HL-60 (cell line): ENCODE results near the gene ADGRA1.

ENCODE experiments used
- SPI1 ChIP-seq: IDR thresholded peaks from 2 replicates; pipeline ENCODE4 v1.6.1; 2012; ENCODE audit warnings: low read depth, mild to moderate bottlenecking, borderline replicate concordance
- TF ChIP-seq, protein P1 (sequence below): IDR thresholded peaks from one replicate; pipeline ENCODE4 v1.5.1; 2011; ENCODE audit warnings: low read length, control low read depth, inconsistent platforms; ENCODE audit not compliant: insufficient read depth
- TF ChIP-seq, protein P2 (sequence below): IDR thresholded peaks from 2 replicates; pipeline ENCODE4 v1.6.1; 2012; ENCODE audit warnings: low read depth; ENCODE audit not compliant: insufficient replicate concordance

- TF ChIP-seq, protein P1, sequence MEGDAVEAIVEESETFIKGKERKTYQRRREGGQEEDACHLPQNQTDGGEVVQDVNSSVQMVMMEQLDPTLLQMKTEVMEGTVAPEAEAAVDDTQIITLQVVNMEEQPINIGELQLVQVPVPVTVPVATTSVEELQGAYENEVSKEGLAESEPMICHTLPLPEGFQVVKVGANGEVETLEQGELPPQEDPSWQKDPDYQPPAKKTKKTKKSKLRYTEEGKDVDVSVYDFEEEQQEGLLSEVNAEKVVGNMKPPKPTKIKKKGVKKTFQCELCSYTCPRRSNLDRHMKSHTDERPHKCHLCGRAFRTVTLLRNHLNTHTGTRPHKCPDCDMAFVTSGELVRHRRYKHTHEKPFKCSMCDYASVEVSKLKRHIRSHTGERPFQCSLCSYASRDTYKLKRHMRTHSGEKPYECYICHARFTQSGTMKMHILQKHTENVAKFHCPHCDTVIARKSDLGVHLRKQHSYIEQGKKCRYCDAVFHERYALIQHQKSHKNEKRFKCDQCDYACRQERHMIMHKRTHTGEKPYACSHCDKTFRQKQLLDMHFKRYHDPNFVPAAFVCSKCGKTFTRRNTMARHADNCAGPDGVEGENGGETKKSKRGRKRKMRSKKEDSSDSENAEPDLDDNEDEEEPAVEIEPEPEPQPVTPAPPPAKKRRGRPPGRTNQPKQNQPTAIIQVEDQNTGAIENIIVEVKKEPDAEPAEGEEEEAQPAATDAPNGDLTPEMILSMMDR, result no peak
- TF ChIP-seq, protein P2, sequence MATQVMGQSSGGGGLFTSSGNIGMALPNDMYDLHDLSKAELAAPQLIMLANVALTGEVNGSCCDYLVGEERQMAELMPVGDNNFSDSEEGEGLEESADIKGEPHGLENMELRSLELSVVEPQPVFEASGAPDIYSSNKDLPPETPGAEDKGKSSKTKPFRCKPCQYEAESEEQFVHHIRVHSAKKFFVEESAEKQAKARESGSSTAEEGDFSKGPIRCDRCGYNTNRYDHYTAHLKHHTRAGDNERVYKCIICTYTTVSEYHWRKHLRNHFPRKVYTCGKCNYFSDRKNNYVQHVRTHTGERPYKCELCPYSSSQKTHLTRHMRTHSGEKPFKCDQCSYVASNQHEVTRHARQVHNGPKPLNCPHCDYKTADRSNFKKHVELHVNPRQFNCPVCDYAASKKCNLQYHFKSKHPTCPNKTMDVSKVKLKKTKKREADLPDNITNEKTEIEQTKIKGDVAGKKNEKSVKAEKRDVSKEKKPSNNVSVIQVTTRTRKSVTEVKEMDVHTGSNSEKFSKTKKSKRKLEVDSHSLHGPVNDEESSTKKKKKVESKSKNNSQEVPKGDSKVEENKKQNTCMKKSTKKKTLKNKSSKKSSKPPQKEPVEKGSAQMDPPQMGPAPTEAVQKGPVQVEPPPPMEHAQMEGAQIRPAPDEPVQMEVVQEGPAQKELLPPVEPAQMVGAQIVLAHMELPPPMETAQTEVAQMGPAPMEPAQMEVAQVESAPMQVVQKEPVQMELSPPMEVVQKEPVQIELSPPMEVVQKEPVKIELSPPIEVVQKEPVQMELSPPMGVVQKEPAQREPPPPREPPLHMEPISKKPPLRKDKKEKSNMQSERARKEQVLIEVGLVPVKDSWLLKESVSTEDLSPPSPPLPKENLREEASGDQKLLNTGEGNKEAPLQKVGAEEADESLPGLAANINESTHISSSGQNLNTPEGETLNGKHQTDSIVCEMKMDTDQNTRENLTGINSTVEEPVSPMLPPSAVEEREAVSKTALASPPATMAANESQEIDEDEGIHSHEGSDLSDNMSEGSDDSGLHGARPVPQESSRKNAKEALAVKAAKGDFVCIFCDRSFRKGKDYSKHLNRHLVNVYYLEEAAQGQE, result no peak
- TF ChIP-seq SPI1, result no peak
Measured at GRCh38 chr10:133094286-133094685, 6.6 kb downstream of the ADGRA1 start.
